Breast epithelium (tissue), 3 donors: ENCODE measurements around the gene LST1.

Source experiments
- CTCF ChIP-seq, 3 donors: fragments of 450-650 bp; IDR thresholded peaks; one replicate each; pipeline ENCODE4 v1.5.1; 2016 to 2017; ENCODE audit warnings: antibody characterized with exemption in 3 of 3, mild to moderate bottlenecking in 3 of 3, moderate library complexity in 3 of 3
- POLR2A ChIP-seq: fragments of 450-650 bp; IDR thresholded peaks from one replicate; pipeline ENCODE4 v1.6.1; 2016; ENCODE audit warnings: antibody characterized with exemption, mild to moderate bottlenecking, moderate library complexity
- POLR2AphosphoS5 ChIP-seq, 3 donors: sonication (generic); formaldehyde crosslinking; IDR thresholded peaks; one replicate each; pipeline ENCODE4 v1.6.1; 2017; ENCODE audit warnings: antibody characterized with exemption in 3 of 3

DNA sequence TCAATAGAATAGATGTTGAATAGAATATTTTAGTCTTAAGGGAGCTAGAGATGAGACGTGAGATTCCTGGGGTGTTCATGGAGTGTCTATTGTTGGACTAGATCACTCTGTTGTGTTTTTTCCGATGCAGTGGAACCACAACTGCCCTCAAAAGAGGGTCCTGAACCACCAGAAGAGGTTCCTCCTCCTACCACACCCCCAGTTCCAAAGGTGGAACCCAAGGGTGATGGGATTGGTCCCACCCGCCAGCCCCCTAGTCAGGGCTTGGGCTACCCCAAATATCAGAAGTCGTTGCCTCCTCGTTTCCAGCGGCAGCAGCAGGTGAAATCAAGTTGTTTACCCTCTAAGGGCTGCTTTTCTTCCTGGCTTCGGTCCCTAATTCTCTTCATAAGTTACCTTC lies 42.9 kb downstream of the LST1 start:
- TF ChIP-seq CTCF (IDR thresholded peaks at IDR 0.05) (no peak), POLR2A (no peak), POLR2AphosphoS5 (IDR thresholded peaks at IDR 0.05) (no peak)
